Measurements from ENCODE around the gene SPI1.
A peak's percentile ranks its signal among the peaks of the same experiment; 100 is the strongest.

Gene SPI1

DNA sequence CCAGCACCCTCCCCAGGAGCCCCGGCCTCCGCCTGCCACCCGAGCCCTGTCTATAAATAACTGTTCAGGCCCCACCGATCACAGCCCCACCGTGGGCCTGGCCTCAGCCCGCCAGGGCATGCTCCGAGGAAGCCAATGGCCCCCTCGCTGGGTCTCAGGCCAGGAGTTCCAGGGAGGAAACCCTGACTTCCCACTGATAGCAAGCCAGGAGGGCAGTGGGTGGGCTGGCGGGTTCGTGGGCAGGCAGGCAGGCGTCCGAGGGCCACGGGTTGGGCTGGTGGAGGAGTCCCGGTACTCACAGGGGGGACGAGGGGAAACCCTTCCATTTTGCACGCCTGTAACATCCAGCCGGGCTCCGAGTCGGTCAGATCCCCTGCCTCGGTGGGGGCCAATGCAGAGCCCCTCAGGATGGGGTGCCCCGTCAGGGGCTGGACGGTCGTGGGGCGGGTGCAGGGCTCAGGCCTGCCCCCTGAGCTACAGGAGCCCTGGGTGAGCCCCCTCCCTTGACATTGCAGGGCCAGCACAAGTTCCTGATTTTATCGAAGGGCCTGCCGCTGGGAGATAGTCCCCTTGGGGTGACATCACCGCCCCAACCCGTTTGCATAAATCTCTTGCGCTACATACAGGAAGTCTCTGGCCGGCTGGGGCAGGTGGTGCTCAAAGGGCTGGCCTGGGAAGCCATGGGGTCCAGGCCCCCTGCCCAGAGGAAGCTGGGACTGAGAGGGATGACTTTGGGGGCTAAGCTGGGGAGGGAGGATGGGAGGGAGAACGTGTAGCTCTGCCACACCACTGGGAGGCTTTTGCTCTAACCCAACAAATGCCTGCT, at the start of gene SPI1:
TSS of gene SPI1 (minus strand) at position 538 of the 826 bp plus-strand sequence. CDS start at position 344, 194 bp downstream.
- DNase-seq, result peak; percentile 94

DNA sequence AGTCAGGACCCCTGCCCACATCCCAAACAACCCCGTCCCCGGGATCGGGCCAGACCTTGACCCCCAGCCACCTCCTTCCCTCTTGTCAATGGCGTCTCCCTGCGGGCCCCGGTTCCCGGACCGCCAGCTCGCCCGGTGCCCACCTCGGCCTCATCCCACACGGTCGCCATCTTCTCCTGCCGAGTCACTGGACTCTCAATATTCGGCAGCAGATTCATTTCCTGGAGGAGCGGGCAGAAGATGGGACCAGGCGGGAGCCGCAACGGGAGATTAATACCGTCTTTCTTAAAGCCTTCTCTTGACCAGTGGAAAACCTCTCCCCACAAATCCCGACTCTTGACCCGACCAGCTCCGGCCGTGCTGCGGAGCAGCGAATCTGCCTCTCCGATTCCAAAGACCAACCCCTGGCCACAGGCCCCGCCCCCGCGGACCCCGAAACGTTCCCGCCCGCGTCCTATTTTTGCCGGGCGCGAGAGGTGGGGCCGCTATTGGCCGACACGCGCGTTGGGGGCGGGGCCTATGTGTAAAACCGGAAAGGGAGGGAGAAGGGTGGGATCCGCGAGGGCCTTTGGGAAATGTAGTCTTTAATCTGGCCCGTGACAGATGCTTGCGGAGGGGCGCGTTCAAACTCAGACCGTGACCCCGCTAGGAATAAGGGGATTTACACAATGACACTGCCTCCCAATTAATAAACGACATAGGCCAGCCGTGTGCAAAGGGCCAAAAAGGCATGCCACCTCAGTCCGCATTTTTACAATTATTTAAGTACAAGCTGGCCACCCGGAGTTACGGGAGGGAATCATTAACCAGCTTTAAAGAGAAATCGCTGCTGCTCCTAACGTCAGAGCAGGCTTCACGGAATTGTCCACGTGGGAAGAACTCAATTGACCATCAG, 48.0 kb upstream of the SPI1 start, which contains the start of gene PSMC3:
TSS of gene PSMC3 (minus strand) at position 378 of the 895 bp plus-strand sequence. CDS start at position 218, 160 bp downstream.
- DNase-seq, result peak; percentile 92

DNA sequence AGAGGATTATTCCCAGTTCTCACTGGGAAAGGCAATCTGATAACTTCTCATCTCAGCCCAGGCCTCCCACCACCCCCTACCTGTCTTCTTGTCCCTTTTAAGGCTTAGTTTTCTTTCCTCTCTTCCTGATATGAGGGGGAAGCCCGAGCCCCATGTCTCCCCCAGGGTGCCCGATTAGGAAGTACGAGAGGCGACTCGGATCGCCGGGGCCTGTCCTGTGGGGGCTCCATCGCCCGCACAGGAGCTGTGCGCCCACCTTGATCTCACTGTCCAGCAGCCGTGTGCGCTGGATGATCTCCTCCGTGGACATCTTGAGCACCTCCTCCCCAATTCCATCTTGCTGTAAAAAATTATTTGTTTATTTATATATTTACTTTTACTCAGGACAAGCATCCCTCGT, 47.3 kb upstream of the SPI1 start:
- no peak for DNase-seq

DNA sequence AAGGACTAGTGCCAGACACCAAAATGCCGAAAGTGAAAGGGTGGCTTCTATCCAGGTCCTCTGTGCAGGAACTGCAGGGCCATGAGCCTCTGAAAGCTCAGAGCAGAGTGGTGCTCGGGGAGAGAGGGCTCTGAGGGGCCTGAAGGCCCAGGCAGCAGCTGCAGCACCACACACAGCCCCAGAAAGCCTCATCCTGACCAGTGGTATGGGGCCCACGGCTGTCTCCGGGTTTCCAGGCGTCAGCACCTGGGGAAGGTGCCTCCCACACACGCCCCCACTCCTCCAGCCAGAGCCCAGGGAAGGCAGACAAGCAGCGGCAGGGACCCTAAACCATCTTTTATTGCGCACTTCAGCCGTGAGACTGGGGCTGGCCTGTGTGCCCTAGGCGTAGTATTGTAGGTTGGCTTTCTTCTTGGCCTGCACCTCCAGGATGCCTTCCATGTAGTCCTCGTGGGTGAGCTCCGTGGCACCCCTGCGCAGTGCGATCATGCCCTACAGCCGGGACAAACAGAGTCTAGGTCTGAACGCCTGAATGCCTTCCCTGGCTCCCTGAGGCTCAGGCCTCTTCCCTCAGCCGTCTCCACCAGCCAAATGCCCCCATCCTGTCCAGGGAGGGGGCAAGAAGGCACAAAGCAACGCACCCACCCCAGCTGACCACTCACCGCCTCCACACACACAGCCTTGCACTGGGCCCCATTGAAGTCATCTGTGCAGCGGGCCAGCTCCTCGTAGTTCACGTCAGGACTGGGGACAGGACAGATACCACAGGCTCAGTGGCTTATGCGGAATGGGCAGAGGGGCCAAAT, 40.3 kb upstream of the SPI1 start:
- DNase-seq, result no peak

DNA sequence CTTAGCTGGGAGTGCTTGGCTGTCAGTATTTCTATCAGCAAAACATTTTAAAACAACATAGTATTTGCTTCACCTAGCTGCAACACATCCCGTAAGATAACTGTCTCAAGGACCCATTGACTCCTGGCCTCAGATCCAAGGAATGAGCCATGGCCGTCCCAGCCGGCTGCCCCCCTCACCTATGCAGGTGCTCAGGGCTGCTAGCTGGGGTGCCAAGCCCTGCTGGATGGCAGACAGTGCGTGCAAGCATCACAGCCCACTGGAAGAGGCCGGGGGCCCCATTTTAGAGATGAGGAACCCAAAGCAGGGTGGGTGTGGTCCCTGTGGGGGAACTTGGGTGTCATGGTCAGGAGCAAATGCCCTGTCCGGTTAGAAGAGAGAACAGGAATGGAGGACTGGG, 39.4 kb upstream of the SPI1 start:
- DNase-seq, result no peak

DNA sequence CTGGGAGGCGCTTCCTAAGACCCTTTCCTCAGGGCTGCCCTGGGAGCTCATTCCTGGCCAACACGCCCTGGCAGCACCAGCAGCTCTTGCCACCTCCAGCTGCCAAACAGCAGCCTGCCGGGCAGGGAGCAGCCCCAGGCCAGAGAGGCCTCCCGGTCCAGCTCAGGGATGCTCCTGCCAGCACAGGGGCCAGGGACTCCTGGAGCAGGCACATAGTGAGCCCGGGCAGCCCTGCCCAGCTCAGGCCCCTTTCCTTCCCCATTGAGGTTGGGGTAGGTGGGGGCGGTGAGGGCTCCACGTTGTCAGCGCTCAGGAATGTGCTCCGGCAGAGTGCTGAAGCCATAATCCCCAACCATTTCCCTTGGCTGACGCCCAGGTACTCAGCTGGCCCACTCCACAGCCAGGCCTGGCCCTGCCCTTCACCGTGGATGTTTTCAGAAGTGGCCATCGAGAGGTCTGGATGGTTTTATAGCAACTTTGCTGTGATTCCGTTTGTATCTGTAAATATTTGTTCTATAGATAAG, 37.7 kb upstream of the SPI1 start:
- no peak for DNase-seq

DNA sequence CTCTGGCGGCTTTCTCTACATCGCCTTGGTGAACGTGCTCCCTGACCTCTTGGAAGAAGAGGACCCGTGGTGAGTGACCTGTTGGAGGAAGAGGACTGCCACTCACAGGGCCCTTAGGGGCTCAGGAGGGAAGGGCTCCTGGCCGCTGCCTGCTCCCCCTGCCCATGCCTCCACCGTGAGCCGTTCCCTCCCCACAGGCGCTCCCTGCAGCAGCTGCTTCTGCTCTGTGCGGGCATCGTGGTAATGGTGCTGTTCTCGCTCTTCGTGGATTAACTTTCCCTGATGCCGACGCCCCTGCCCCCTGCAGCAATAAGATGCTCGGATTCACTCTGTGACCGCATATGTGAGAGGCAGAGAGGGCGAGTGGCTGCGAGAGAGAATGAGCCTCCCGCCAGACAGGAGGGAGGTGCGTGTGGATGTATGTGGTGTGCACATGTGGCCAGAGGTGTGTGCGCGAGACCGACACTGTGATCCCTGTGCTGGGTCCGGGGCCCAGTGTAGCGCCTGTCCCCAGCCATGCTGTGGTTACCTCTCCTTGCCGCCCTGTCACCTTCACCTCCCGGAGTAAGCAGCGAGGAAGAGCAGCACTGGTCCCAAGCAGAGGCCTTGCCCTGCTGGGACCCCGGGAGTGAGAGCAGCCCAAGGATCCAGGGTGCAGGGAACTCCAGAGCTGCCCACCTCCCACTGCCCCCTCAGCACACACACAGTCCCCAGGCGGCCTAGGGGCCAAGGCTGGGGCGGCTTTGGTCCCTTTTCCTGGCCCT, 36.9 kb upstream of the SPI1 start:
- no peak for DNase-seq

DNA sequence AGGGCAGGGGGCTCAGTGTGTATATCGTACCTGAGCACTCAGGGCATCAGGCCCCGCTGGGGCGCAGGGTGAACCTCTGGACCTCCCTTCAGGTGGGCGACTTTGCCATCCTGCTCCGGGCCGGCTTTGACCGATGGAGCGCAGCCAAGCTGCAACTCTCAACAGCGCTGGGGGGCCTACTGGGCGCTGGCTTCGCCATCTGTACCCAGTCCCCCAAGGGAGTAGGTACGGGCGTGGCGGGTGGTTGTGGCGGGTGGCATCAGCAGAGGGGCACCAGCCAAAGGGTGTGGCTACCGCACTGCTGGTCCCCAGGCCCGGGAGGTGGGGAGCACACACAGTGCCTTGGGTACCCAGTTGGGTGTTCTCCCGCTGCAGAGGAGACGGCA, 36.3 kb upstream of the SPI1 start:
- DNase-seq, result no peak

DNA sequence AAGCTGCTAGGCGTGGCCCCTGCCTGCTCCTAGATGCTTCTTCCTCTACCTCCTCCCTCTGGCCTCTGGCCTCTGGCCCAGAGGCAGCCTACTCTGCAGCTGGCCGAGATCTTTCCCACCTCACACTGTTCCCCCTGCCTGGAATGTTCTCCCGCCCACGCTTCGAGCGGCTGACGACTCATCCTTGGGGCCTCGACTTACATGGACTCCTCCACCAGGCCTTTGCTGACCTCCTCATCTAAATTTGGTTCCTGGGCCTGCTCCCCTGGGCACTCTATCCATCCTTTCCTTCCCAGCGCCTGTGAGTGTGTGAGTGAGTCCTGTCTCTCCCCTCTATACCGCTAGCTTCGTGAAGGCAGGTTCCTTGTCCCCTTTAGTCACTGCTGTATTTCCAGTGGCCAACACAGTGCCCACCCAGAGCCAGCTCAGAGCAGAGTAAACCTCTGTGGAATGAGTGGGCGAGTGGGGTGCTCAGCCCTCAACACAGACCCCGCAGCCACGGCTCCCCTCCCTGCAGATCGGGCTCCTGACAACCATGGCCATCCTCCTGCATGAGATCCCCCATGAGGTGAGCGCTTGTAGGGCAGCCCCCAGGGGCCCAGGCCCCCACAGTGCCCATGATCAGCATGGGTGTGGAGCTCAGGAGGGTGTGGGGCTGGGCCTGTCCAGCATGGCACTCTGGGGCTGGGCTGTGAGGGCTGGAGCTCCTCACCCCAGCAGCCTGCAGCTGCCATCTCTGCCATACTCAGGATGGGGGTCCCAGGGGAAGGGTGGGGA, 35.7 kb upstream of the SPI1 start:
- DNase-seq, result no peak

DNA sequence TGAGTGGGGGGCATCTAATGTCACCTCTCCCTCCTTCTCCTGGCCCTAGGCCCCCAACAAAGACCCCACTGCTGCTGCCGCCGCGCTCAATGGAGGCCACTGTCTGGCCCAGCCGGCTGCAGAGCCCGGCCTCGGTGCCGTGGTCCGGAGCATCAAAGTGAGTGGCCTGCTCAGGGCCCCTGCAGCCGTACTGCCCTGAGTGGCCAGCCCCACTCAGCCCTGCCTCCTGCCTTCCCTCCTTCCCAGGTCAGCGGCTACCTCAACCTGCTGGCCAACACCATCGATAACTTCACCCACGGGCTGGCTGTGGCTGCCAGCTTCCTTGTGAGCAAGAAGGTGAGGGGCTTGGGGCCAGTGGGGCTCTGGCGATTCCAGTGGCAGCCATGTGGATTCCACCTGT, 35.0 kb upstream of the SPI1 start:
- no peak for DNase-seq

DNA sequence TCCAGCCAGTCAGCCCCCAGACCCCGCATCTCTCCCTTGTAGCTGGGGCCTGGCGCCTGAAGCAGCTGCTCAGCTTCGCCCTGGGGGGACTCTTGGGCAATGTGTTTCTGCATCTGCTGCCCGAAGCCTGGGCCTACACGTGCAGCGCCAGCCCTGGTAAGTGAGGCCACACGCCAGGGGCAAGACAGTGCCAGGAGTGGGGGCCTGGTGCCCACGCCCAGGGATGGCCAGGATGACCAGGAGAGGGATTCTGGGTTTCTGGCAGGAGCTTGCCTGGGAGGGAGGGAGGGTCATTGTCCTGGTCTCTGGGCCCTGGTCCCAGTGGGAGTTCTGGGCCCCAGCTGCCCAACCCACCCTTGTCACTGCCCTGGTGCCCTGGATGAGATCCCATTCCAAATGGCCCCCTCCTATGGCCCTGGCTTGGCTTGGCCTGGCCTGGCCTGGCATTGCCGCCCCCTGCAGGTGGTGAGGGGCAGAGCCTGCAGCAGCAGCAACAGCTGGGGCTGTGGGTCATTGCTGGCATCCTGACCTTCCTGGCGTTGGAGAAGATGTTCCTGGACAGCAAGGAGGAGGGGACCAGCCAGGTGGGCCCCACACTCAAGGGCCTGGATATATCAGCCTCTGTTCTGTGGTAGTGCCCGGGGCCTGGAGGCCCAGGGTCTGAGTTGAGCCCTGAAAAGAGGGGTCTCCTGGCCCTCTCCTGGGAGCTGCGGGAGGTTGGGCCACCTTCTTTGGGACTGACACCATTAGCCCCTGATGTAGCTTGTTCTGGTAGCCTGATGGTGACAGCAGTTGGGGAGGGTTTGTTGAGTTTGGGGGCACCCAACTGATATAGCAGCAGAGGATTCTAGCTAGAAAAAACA, 33.8 kb upstream of the SPI1 start:
- peak; percentile 46 for DNase-seq

DNA sequence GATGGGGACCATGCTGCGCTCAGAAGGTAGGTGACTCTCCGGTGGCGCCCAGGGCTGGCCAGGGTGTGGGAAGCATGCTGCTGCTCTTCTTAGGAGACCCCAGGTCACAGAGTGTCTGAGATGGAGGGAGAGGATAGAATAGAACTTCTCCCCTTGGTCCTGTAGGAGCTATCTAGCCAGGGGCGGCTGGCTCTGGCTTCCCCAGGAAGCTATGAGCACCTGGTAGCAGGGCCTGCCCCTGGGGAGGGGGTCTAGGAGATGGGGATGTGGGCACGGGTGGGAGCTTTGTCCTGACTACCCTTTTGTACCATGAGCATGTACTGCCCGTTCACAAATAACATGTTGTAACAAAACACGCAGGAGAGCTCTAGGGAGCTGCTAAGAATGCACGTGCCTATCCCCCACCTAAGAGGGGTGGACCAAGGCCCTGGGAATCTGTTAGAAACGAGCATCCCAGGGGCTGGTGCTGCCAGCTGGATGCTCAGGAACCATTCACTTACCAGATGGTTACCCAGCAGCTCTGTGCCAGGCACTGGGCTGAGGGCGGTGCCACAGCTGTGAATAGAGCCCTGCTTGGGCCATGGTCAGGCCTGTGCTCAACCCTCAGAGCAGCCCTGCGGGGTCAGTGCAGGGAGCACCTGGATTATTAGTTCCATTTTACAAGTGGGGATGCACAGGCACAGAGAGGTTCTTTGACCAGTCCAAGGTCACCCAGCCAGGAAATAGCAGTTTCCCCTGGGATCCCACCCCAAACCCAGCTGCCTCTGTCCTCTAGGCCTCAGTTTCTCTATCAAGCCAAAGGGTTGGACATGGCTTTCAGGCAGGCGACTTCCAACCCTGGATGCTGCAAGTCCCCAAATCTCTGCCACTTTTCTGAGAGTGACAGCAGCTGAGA, 32.3 kb upstream of the SPI1 start:
- DNase-seq, result no peak

DNA sequence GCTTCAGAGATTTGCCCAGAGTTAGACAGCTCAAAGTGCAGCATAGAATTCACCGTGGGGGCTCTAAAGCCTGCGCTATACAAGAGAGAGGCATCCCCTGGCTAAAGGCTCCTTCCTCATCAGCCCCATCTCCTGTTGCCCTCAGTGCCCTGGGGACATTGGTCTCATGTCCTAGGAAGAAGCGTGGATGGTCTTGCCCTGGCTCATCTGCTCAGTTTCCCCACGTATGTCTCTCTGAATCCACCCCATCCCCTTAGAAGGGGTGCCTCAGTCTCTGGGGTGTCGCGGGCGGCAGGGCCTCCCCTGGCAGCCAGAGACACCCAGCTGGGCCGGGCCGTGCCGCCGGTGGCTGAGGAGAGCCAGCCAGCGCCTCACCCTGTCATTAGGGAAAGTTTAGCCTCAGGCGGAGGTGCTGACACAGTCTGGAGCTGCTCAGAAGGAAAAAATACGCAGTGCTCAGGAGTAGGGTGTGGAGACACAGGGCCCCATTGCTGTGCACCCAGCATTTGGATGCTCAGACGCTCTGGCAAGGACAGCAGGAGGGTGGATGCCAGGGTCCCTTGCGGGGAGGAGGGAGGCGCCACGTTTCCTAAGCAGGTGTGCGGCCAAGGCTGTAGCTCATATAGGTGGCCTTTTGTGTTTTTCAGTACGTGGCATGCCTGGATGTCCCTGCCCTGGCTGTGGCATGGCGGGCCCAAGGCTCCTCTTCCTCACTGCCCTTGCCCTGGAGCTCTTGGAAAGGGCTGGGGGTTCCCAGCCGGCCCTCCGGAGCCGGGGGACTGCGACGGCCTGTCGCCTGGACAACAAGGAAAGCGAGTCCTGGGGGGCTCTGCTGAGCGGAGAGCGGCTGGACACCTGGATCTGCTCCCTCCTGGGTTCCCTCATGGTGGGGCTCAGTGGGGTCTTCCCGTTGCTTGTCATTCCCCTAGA, 31.4 kb upstream of the SPI1 start:
- no peak for DNase-seq

DNA sequence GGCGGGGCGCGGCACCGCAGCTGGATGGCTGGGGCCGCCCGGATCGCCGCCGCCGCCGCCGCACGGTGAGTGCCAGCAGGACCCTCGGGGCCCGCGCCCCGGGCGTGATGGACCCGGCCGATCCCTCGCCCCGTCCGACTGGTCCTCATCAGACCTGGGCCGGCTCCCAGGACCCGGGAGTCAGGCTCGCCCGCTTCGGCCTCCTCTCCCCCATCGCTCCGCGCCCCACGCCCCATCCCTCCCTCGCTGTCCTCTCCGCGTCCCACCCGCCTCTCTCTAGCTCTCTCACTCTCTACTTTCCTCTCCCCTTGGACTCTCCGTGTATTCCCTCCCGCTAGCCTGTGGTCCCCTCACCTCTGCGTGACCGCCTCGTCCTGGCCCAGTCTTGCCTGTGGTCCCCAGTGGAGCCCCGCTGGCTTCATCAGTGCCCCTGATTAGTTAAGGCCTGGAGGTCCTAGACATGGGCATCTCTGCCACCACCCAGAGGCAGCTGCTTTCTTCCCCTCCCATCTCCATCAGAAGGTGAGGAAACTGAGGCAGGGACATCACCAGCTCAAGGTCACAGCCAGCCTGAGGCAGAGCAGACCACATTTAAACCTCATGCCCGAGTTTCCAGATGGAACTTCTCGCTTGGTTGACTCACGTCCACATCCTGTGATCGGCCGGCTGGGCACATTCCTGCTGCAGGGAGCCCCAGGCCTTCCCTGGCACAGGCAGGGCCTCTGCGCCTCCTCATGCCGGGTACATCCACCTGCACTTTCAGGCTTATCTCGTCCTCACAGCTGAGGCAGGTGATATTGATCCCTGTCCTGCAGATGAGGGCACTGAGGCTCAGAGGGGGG, 30.5 kb upstream of the SPI1 start:
- DNase-seq, result peak; percentile 13

DNA sequence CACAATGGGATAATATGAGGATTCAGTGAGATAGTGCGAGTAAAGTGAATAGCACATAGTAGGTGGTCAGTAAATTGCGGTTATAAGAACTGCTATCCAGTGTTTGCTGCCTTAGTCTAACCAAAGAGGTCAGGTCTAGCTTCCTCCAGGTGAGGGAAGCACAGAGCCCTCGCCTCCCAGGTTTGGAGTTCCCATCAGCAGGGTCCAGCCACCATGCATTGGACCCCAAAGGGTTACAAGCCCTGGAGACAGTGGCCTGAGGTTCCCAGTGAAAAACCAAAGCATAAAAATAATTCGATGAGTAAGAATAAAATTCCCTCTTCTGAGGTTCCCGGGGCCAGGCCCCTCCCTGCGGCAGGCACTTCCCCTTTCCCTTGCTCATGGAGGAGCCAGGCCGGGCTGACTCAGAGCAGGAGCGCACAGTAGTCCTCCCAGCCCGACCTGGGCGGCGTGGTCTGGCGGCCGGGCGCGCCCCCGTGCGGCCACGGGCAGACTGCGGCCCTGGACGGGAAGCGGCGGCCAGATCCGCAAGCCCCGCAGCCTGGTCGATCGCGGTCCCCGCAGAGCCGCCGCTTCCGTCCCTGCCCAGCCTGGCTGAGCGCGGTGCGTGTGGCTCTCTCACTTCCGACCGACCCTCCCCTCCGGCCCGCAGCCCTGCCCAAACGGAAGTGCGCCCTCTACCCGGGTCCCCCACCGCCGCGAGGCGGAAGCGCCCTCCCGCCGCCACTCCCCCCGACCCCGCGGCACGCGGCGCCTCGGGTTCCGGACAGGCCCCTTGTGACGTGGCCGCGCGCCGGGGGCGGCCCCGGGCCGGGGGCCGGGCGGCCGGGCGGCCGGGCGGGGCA, 29.6 kb upstream of the SPI1 start, which contains the start of gene SLC39A13:
TSS of gene SLC39A13 (plus strand) at position 845 of the 845 bp plus-strand sequence. CDS start 1,505 bp downstream, outside the sequence.
- DNase-seq, result peak; percentile 96

Data from MV-4-11 (cell line).